ENCODE results near the gene TVP23C. TPM values are rescaled to one million over a fixed set of nuclear protein-coding genes. Genes with fewer than 3 reads are reported as not detected.

The TVP23C gene
- total and polyA plus RNA-seq, 9 of the 15 experiments (the other 6 are each of a cell fraction or from before 2014, with no cell fraction given), result 5.7 to 16.8 (median 8.2) TPM

DNA sequence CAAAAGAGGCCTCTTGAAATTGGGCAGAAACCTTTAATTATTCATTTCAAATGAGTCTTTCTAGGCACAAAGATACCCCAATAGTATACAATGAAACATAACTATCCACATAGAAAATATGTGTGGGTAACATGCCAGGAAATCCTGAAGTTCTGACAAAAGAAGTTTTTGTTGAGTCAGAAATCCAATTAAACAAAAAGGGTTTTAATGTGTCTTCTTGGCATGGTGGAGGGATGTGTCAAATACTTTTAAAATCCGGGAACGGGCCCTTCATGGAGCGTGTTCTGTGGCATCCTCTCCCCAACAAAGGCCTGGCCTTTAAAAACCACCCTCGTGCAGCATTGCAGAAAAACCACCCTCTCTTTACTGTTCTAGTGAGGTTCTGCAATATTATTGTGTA is 110.0 kb downstream of the TVP23C start (continued):
- TF ChIP-seq, protein P1, sequence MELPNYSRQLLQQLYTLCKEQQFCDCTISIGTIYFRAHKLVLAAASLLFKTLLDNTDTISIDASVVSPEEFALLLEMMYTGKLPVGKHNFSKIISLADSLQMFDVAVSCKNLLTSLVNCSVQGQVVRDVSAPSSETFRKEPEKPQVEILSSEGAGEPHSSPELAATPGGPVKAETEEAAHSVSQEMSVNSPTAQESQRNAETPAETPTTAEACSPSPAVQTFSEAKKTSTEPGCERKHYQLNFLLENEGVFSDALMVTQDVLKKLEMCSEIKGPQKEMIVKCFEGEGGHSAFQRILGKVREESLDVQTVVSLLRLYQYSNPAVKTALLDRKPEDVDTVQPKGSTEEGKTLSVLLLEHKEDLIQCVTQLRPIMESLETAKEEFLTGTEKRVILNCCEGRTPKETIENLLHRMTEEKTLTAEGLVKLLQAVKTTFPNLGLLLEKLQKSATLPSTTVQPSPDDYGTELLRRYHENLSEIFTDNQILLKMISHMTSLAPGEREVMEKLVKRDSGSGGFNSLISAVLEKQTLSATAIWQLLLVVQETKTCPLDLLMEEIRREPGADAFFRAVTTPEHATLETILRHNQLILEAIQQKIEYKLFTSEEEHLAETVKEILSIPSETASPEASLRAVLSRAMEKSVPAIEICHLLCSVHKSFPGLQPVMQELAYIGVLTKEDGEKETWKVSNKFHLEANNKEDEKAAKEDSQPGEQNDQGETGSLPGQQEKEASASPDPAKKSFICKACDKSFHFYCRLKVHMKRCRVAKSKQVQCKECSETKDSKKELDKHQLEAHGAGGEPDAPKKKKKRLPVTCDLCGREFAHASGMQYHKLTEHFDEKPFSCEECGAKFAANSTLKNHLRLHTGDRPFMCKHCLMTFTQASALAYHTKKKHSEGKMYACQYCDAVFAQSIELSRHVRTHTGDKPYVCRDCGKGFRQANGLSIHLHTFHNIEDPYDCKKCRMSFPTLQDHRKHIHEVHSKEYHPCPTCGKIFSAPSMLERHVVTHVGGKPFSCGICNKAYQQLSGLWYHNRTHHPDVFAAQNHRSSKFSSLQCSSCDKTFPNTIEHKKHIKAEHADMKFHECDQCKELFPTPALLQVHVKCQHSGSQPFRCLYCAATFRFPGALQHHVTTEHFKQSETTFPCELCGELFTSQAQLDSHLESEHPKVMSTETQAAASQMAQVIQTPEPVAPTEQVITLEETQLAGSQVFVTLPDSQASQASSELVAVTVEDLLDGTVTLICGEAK (IDR thresholded peaks at IDR 0.05), result no peak
- TF ChIP-seq, protein P1 (CRISPR knock-in tag; IDR thresholded peaks at IDR 0.05), result no peak
- TF ChIP-seq ZNF197 (CRISPR knock-in tag; IDR thresholded peaks at IDR 0.05; ENCODE audit: low read depth) (no peak), MEF2D (tag; conservative IDR thresholded peaks at IDR 0.05; ENCODE audit: low read depth) (no peak), TBP (optimal IDR thresholded peaks at IDR 0.05; ENCODE audit: low read depth, low read length) (no peak)
- TF ChIP-seq, protein P2, sequence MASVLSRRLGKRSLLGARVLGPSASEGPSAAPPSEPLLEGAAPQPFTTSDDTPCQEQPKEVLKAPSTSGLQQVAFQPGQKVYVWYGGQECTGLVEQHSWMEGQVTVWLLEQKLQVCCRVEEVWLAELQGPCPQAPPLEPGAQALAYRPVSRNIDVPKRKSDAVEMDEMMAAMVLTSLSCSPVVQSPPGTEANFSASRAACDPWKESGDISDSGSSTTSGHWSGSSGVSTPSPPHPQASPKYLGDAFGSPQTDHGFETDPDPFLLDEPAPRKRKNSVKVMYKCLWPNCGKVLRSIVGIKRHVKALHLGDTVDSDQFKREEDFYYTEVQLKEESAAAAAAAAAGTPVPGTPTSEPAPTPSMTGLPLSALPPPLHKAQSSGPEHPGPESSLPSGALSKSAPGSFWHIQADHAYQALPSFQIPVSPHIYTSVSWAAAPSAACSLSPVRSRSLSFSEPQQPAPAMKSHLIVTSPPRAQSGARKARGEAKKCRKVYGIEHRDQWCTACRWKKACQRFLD (CRISPR knock-in tag; IDR thresholded peaks at IDR 0.05), result no peak

Data from K562 (cell line).